ENCODE measurements around the gene DCTPP1. TPM values are rescaled to one million over a fixed set of nuclear protein-coding genes. Genes with fewer than 3 reads are reported as not detected.

Gene DCTPP1
- total and polyA plus RNA-seq, 2 of the 4 experiments (the other 2 are of a cell fraction), result 24.9 to 45.5 TPM

DNA sequence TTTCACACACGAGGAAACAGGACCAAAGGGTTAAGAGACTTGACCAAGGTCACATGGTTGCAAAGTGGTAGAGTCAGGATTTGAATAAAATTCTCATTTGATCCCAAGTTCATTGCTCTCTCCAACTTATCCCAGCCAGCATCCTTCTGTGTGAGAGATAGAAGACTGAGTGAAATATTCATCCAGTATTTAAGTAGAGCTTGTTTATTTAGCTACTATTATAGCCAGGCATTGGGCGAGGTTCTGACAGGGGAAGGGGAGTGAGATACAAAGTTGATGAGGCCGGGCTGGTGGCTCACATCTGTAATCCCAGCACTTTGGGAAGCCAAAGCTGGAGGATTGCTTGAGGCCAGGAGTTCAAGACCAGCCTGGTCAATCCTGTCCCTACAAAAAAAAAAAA is 47.2 kb upstream of the DCTPP1 start:
- Histone ChIP-seq H4K20me1 (ENCODE audit: insufficient read depth, low read length) (no peaks in the 10 kb centered on the region), H2AFZ (replicated peaks; ENCODE audit: low read length, poor library complexity) (no peak overlapping the region), H4K5ac (ENCODE audit: low read depth, low read length) (no peak overlapping the region), H2BK120ac (ENCODE audit: low read depth, low read length) (no peak overlapping the region), H3K9ac (ENCODE audit: low read depth, low read length) (no peak overlapping the region), H3K4me2 (ENCODE audit: low read depth, low read length) (no peak overlapping the region), H3K27ac (ENCODE audit: insufficient read depth, low read length) (no peak overlapping the region), H2BK15ac (ENCODE audit: low read depth, low read length) (no peak overlapping the region), H3K14ac (replicated peaks; ENCODE audit: low read depth, low read length) (no peak overlapping the region), H3K56ac (ENCODE audit: extremely low read depth, insufficient read depth, low read length) (no peak overlapping the region), H3K27me3 (ENCODE audit: control insufficient read depth, insufficient read depth, low read length) (peaks cover 54% of the 10 kb centered on the region), H3K18ac (ENCODE audit: low read depth, low read length) (no peak overlapping the region), H3K79me1 (ENCODE audit: low read depth in 1 of 2, low read length in 2 of 2) (no peaks in the 10 kb centered on the region), H3K23ac (ENCODE audit: low read depth, low read length) (no peak overlapping the region), H2AK9ac (replicated peaks; ENCODE audit: low read depth, low read length, poor library complexity) (no peak overlapping the region), H3K4me3 (ENCODE audit: insufficient read depth, low read depth, low read length) (no peak overlapping the region), H2AK5ac (ENCODE audit: low read depth, low read length) (no peak overlapping the region), H4K91ac (ENCODE audit: insufficient read depth, low read depth, low read length) (no peak overlapping the region), H3K4me1 (ENCODE audit: control insufficient read depth, insufficient read depth, low read length) (no peaks in the 10 kb centered on the region), H2BK20ac (ENCODE audit: low read depth, low read length) (no peak overlapping the region), H3K9me3 (ENCODE audit: control insufficient read depth, insufficient read depth, low read length) (no peaks in the 10 kb centered on the region), H3K36me3 (ENCODE audit: control insufficient read depth, insufficient read depth, low read length) (no peaks in the 10 kb centered on the region), H3K9me1 (ENCODE audit: insufficient read depth, low read length) (no peaks in the 10 kb centered on the region), H3K4ac (ENCODE audit: low read depth, low read length) (no peak overlapping the region), H4K8ac (ENCODE audit: low read depth in 2 of 2, low read length in 2 of 2) (no peak overlapping the region), H2BK5ac (ENCODE audit: low read depth, low read length, poor library complexity, severe bottlenecking) (no peak overlapping the region)
- no TSS peak for BruUV-seq (replicated peaks)
- in situ Hi-C loops (cut with MboI; ENCODE audit: low sequenced_read_pairs) (no loop called here), intact Hi-C loops (cut with micrococcal nuclease) (no loop called here), dilution Hi-C loops (cut with HindIII; ENCODE audit: low sequenced_read_pairs, unreplicated experiment) (no loop called here)
- no peak for DNase-seq
- POLR2A ChIA-PET (ENCODE audit: unreplicated experiment), result no interaction called here
- CTCF ChIA-PET, result no interaction called here
- no peak for TF ChIP-seq FOS (IDR thresholded peaks at IDR 0.05; ENCODE audit: low read depth, low read length)
- TF ChIP-seq, protein P1, sequence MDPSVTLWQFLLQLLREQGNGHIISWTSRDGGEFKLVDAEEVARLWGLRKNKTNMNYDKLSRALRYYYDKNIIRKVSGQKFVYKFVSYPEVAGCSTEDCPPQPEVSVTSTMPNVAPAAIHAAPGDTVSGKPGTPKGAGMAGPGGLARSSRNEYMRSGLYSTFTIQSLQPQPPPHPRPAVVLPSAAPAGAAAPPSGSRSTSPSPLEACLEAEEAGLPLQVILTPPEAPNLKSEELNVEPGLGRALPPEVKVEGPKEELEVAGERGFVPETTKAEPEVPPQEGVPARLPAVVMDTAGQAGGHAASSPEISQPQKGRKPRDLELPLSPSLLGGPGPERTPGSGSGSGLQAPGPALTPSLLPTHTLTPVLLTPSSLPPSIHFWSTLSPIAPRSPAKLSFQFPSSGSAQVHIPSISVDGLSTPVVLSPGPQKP (IDR thresholded peaks at IDR 0.05; ENCODE audit: borderline replicate concordance, low read depth, low read length), result no peak
- TF ChIP-seq MAZ (IDR thresholded peaks at IDR 0.05; ENCODE audit: borderline replicate concordance, low read depth, low read length), result no peak
- TF ChIP-seq CHD1 (IDR thresholded peaks at IDR 0.05; ENCODE audit: low read depth, low read length), result no peak
- no peak for TF ChIP-seq USF2 (IDR thresholded peaks at IDR 0.05; ENCODE audit: low read depth, low read length)
- TF ChIP-seq RFX5 (IDR thresholded peaks at IDR 0.05; ENCODE audit: low read depth, low read length), result no peak
- TF ChIP-seq MXI1 (IDR thresholded peaks at IDR 0.05; ENCODE audit: borderline replicate concordance, low read depth, low read length), result no peak
- TF ChIP-seq, protein P2, sequence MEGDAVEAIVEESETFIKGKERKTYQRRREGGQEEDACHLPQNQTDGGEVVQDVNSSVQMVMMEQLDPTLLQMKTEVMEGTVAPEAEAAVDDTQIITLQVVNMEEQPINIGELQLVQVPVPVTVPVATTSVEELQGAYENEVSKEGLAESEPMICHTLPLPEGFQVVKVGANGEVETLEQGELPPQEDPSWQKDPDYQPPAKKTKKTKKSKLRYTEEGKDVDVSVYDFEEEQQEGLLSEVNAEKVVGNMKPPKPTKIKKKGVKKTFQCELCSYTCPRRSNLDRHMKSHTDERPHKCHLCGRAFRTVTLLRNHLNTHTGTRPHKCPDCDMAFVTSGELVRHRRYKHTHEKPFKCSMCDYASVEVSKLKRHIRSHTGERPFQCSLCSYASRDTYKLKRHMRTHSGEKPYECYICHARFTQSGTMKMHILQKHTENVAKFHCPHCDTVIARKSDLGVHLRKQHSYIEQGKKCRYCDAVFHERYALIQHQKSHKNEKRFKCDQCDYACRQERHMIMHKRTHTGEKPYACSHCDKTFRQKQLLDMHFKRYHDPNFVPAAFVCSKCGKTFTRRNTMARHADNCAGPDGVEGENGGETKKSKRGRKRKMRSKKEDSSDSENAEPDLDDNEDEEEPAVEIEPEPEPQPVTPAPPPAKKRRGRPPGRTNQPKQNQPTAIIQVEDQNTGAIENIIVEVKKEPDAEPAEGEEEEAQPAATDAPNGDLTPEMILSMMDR (conservative IDR thresholded peaks at IDR 0.05; ENCODE audit: low read depth, low read length), result no peak
- TF ChIP-seq NFE2L2 (IDR thresholded peaks at IDR 0.05; ENCODE audit: low read depth, low read length), result no peak
- TF ChIP-seq POLR2A (IDR thresholded peaks at IDR 0.05; ENCODE audit: low read depth, low read length), result no peak
- TF ChIP-seq CEBPB (IDR thresholded peaks at IDR 0.05; ENCODE audit: low read depth, low read length), result no peak
- no peak for TF ChIP-seq BHLHE40 (IDR thresholded peaks at IDR 0.05; ENCODE audit: low read depth, low read length)
- TF ChIP-seq SMC3 (IDR thresholded peaks at IDR 0.05; ENCODE audit: low read depth, low read length), result no peak
- no peak for TF ChIP-seq RAD21 (IDR thresholded peaks at IDR 0.05; ENCODE audit: low read length)
- TF ChIP-seq MAFK (IDR thresholded peaks at IDR 0.05; ENCODE audit: low read depth, low read length), result no peak
- TF ChIP-seq RCOR1 (IDR thresholded peaks at IDR 0.05; ENCODE audit: insufficient replicate concordance, low read length), result no peak
- no peak for ATAC-seq (ENCODE audit: low read depth)
- WGBS, 2 experiments (ENCODE audit: extremely low coverage in 2 of 2, insufficient read length in 1 of 2), result 20% methylated on average over 1 of the region's 3 CpGs; no CpG with 5 or more reads in 1 of the 2 experiments
